Left ventricle myocardium inferior (tissue), 1 donor: ENCODE data around the gene LMBR1L. TPM values are rescaled to one million over a fixed set of nuclear protein-coding genes. Genes with fewer than 3 reads are reported as not detected.

Experiments
- DNase-seq: peaks from one replicate; pipeline ENCODE4 v3.0.0-alpha.2; 2020
- H3K27ac ChIP-seq: fragments of 200-600 bp; replicated peaks from 2 replicates; pipeline ENCODE4 v1.8.0; 2021
- H3K27me3 ChIP-seq: fragments of 200-600 bp; 2 replicates; pipeline ENCODE4 v1.8.0; 2021; ENCODE audit warnings: low read depth
- H3K36me3 ChIP-seq: fragments of 200-600 bp; 2 replicates; pipeline ENCODE4 v1.8.0; 2021
- H3K4me1 ChIP-seq: fragments of 200-600 bp; 2 replicates; pipeline ENCODE4 v1.8.0; 2021
- H3K4me3 ChIP-seq: fragments of 200-600 bp; 2 replicates; pipeline ENCODE4 v1.8.0; 2021; ENCODE audit warnings: mild to moderate bottlenecking, moderate library complexity
- H3K9me3 ChIP-seq: fragments of 200-600 bp; replicated peaks from 2 replicates; pipeline ENCODE4 v1.8.0; 2021
- CTCF ChIP-seq: fragments of 200-600 bp; IDR thresholded peaks from 2 replicates; pipeline ENCODE4 v1.8.0; 2021; ENCODE audit warnings: antibody characterized with exemption, mild to moderate bottlenecking, borderline replicate concordance
- intact Hi-C: fragments of 100-400 bp; cut with micrococcal nuclease; formaldehyde crosslinking; loops from one replicate; pipeline ENCODE4 v1.11.0; 2022
- total RNA-seq: library from RNA; stranded (reverse); fragmentation: NEBNext Ultra II Directional; extraction: Animal tissue kit (Norgen Biotek cat#: 25700); gene quantifications from one replicate; pipeline ENCODE4 v1.2.1, GENCODE V29; 2021
- donor health status: DM: no; HTN: yes; CAD: no; lungs with severe emphysema.

LMBR1L gene
- total RNA-seq, 1 donor from 2014 or later, result 27.5 TPM

- peaks cover 52% of the 10 kb centered on the region for H3K4me1 ChIP-seq
- TF ChIP-seq CTCF, result no peak
- H3K4me3 ChIP-seq, result no peak overlapping the region
- H3K27ac ChIP-seq, result no peak overlapping the region
- H3K9me3 ChIP-seq, result no peaks in the 10 kb centered on the region
- no peaks in the 10 kb centered on the region for H3K27me3 ChIP-seq
- peaks cover 54% of the 10 kb centered on the region for H3K36me3 ChIP-seq
- no peak for DNase-seq
- intact Hi-C loops, result no loop called here
These were observed 56.1 kb downstream of the LMBR1L start for GRCh38 chr12:49054524-49054923.

- intact Hi-C loops, result no loop called here
- TF ChIP-seq CTCF, result no peak
- peaks cover 47% of the 10 kb centered on the region for H3K4me1 ChIP-seq
- no peak overlapping the region for H3K4me3 ChIP-seq
- no peaks in the 10 kb centered on the region for H3K27me3 ChIP-seq
- no peak for DNase-seq
- H3K9me3 ChIP-seq, result no peaks in the 10 kb centered on the region
- no peak overlapping the region for H3K27ac ChIP-seq
- H3K36me3 ChIP-seq, result peaks cover 58% of the 10 kb centered on the region
These were observed 56.6 kb downstream of the LMBR1L start for GRCh38 chr12:49054096-49054495.

- no peak for DNase-seq
- TF ChIP-seq CTCF, result no peak
- Histone ChIP-seq H3K4me3 (no peak overlapping the region), H3K27me3 (no peaks in the 10 kb centered on the region), H3K9me3 (no peaks in the 10 kb centered on the region), H3K36me3 (peaks cover 73% of the 10 kb centered on the region), H3K4me1 (peaks cover 33% of the 10 kb centered on the region), H3K27ac (no peak overlapping the region)
- intact Hi-C loops, result no loop called here
These were observed 58.0 kb downstream of the LMBR1L start for GRCh38 chr12:49052451-49053208.

GRCh38 chr12:49051777-49052438 is 58.7 kb downstream of the LMBR1L start:
- H3K4me3 ChIP-seq, result no peak overlapping the region
- H3K36me3 ChIP-seq, result peaks cover 80% of the 10 kb centered on the region
- intact Hi-C loops, result no loop called here

GRCh38 chr12:49051373-49051764 is 59.3 kb downstream of the LMBR1L start:
- DNase-seq, result no peak
- no peak for TF ChIP-seq CTCF
- no peaks in the 10 kb centered on the region for H3K27me3 ChIP-seq
- H3K4me1 ChIP-seq, result peaks cover 20% of the 10 kb centered on the region
- peaks cover 85% of the 10 kb centered on the region for H3K36me3 ChIP-seq
- intact Hi-C loops, result no loop called here
- no peaks in the 10 kb centered on the region for H3K9me3 ChIP-seq
- no peak overlapping the region for H3K4me3 ChIP-seq
- H3K27ac ChIP-seq, result no peak overlapping the region

More at GRCh38 chr12:49051777-49052438, 58.7 kb downstream of the LMBR1L start:
- no peak for TF ChIP-seq CTCF
- no peak overlapping the region for H3K27ac ChIP-seq
- peaks cover 26% of the 10 kb centered on the region for H3K4me1 ChIP-seq
- H3K27me3 ChIP-seq, result no peaks in the 10 kb centered on the region
- DNase-seq, result no peak
- no peaks in the 10 kb centered on the region for H3K9me3 ChIP-seq
